ENCODE measurements around the gene PGD. TPM values are rescaled to one million over a fixed set of nuclear protein-coding genes. Genes with fewer than 3 reads are reported as not detected.
"Not testable (repeated sequence)": the region's sequence is repeated elsewhere in the genome, so short reads cannot be mapped to it uniquely, and the experiment has no call there.

The PGD gene
- polyA plus RNA-seq, 1 donor (not counting 4 experiments of a cell fraction or from before 2014, with no cell fraction given), result 104 TPM

DNA sequence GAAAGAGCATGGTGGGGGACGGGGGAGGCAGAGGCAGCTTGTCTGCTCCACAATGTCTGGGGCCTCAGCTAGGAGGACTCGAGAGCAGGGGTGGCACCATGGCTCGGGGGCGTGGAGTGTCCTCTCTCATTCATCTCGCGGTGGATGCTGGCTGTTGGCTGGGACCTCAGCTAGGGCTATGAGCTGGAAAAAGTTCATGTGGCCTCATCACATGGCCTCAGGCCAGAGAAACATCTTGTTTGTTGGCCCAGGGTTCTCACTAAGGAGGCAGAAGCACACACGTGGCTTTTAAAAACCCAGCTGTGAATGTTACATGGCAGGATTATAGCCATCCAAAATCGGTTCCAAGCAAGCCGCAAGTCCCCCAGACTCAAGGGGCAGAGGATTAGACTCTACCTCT is 25.2 kb downstream of the PGD start:
- FAIRE-seq, result no peak
- H3K9me3 ChIP-seq (ENCODE audit: control insufficient read depth, low read depth, low read length), result no peaks in the 10 kb centered on the region
- H3K4me3 ChIP-seq (ENCODE audit: control insufficient read depth in 2 of 3, extremely low read depth in 1 of 3, insufficient read depth in 2 of 3, low read depth in 1 of 3, low read length in 3 of 3), result no peak overlapping the region
- no peak for DNase-seq (ENCODE audit: low read depth, low spot score)
- no peaks in the 10 kb centered on the region for H3K27me3 ChIP-seq (ENCODE audit: control insufficient read depth, extremely low read depth, insufficient read depth, low read length)
- H3K4me2 ChIP-seq (ENCODE audit: control insufficient read depth, extremely low read depth, insufficient read depth, low read depth, low read length), result no peak overlapping the region
- no peaks in the 10 kb centered on the region for H3K9me1 ChIP-seq (ENCODE audit: control insufficient read depth, extremely low read depth, insufficient read depth, low read length)
- TF ChIP-seq CTCF (optimal IDR thresholded peaks at IDR 0.05 in 1 of 3, IDR thresholded peaks at IDR 0.05 in 1 of 3, conservative IDR thresholded peaks at IDR 0.05 in 1 of 3; ENCODE audit: extremely low read depth in 1 of 3, insufficient read depth in 2 of 3, low read length in 3 of 3), result no peak
- no peak for TF ChIP-seq EZH2 (IDR thresholded peaks at IDR 0.05; ENCODE audit: low read length)
- no peak overlapping the region for H3K9ac ChIP-seq (ENCODE audit: control insufficient read depth, extremely low read depth, insufficient read depth, low read length)
- no peak overlapping the region for H3K27ac ChIP-seq (ENCODE audit: control insufficient read depth, insufficient read depth, low read length)
- dilution Hi-C loops (cut with MboI; ENCODE audit: extremely low pct_ligation_motif_present, low sequenced_read_pairs), result no loop called here
- H3K79me2 ChIP-seq (ENCODE audit: control insufficient read depth, insufficient read depth, low read length), result no peaks in the 10 kb centered on the region
- H2AFZ ChIP-seq (ENCODE audit: control insufficient read depth, low read length), result no peak overlapping the region
- H3K36me3 ChIP-seq (ENCODE audit: control insufficient read depth in 2 of 2, extremely low read depth in 1 of 2, insufficient read depth in 2 of 2, low read length in 2 of 2), result peaks cover 12 to 15% of the 10 kb centered on the region in 2 experiments
- H4K20me1 ChIP-seq (ENCODE audit: control insufficient read depth, extremely low read depth, insufficient read depth, low read length), result no peaks in the 10 kb centered on the region
- no peaks in the 10 kb centered on the region for H3K4me1 ChIP-seq (ENCODE audit: control insufficient read depth, extremely low read depth, insufficient read depth, low read length)

- Histone ChIP-seq H3K27ac (ENCODE audit: control insufficient read depth, insufficient read depth, low read length) (no peak overlapping the region), H3K9ac (ENCODE audit: control insufficient read depth, extremely low read depth, insufficient read depth, low read length) (no peak overlapping the region), H3K79me2 (ENCODE audit: control insufficient read depth, insufficient read depth, low read length) (no peaks in the 10 kb centered on the region), H2AFZ (ENCODE audit: control insufficient read depth, low read length) (no peak overlapping the region), H3K9me1 (ENCODE audit: control insufficient read depth, extremely low read depth, insufficient read depth, low read length) (no peaks in the 10 kb centered on the region), H3K4me3 (ENCODE audit: control insufficient read depth in 2 of 3, extremely low read depth in 1 of 3, insufficient read depth in 2 of 3, low read depth in 1 of 3, low read length in 3 of 3) (no peak overlapping the region), H3K27me3 (ENCODE audit: control insufficient read depth, extremely low read depth, insufficient read depth, low read length) (no peaks in the 10 kb centered on the region), H3K4me2 (ENCODE audit: control insufficient read depth, extremely low read depth, insufficient read depth, low read depth, low read length) (no peak overlapping the region), H3K9me3 (ENCODE audit: control insufficient read depth, low read depth, low read length) (no peaks in the 10 kb centered on the region), H4K20me1 (ENCODE audit: control insufficient read depth, extremely low read depth, insufficient read depth, low read length) (no peaks in the 10 kb centered on the region), H3K36me3 (ENCODE audit: control insufficient read depth in 2 of 2, extremely low read depth in 1 of 2, insufficient read depth in 2 of 2, low read length in 2 of 2) (peaks cover 10% of the 10 kb centered on the region in 2 experiments), H3K4me1 (ENCODE audit: control insufficient read depth, extremely low read depth, insufficient read depth, low read length) (peaks cover under 1% of the 10 kb centered on the region)
- no peak for DNase-seq (ENCODE audit: low read depth, low spot score)
- dilution Hi-C loops (cut with MboI; ENCODE audit: extremely low pct_ligation_motif_present, low sequenced_read_pairs), result no loop called here
- no peak for FAIRE-seq
- TF ChIP-seq CTCF (optimal IDR thresholded peaks at IDR 0.05 in 1 of 3, IDR thresholded peaks at IDR 0.05 in 1 of 3, conservative IDR thresholded peaks at IDR 0.05 in 1 of 3; ENCODE audit: extremely low read depth in 1 of 3, insufficient read depth in 2 of 3, low read length in 3 of 3) (no peak), EZH2 (IDR thresholded peaks at IDR 0.05; ENCODE audit: low read length) (no peak)
Measured at GRCh38 chr1:10424651-10425050, 25.8 kb downstream of the PGD start.

DNA sequence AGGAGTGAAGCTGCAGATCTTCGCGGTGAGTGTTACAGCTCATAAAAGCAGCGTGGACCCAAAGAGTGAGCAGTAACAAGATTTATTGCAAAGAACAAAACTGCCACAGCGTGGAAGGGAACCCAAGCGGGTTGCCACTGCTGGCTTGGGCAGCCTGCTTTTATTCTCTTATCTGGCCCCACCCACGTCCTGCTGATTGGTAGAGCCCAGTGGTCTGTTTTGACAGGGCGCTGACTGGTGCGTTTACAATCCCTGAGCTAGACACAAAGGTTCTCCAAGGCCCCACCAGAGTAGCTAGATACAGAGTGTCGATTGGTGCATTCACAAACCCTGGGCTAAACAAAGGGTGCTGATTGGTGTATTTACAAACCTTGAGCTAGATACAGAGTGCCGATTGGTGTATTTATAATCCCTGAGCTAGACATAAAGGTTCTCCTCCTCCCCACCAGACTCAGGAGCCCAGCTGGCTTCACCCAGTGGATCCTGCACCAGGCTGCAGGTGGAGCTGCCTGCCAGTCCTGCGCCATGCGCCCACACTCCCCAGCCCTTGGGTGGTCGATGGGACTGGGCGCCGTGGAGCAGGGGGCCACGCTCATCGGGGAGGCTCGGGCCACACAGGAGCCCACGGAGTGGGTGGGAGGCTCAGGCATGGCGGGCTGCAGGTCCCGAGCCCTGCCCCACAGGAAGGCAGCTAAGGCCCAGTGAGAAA is 27.1 kb downstream of the PGD start:
- H3K9me3 ChIP-seq (ENCODE audit: control insufficient read depth, low read depth, low read length); H3K4me1 ChIP-seq (ENCODE audit: control insufficient read depth, extremely low read depth, insufficient read depth, low read length); FAIRE-seq; H3K27me3 ChIP-seq (ENCODE audit: control insufficient read depth, extremely low read depth, insufficient read depth, low read length); H4K20me1 ChIP-seq (ENCODE audit: control insufficient read depth, extremely low read depth, insufficient read depth, low read length); H3K4me2 ChIP-seq (ENCODE audit: control insufficient read depth, extremely low read depth, insufficient read depth, low read depth, low read length); H3K27ac ChIP-seq (ENCODE audit: control insufficient read depth, insufficient read depth, low read length); dilution Hi-C loops (cut with MboI; ENCODE audit: extremely low pct_ligation_motif_present, low sequenced_read_pairs); H3K9me1 ChIP-seq (ENCODE audit: control insufficient read depth, extremely low read depth, insufficient read depth, low read length); DNase-seq (ENCODE audit: low read depth, low spot score); H3K9ac ChIP-seq (ENCODE audit: control insufficient read depth, extremely low read depth, insufficient read depth, low read length); H3K4me3 ChIP-seq (ENCODE audit: control insufficient read depth in 2 of 3, extremely low read depth in 1 of 3, insufficient read depth in 2 of 3, low read depth in 1 of 3, low read length in 3 of 3); H3K36me3 ChIP-seq (ENCODE audit: control insufficient read depth in 2 of 2, extremely low read depth in 1 of 2, insufficient read depth in 2 of 2, low read length in 2 of 2); H3K79me2 ChIP-seq (ENCODE audit: control insufficient read depth, insufficient read depth, low read length); H2AFZ ChIP-seq (ENCODE audit: control insufficient read depth, low read length): not testable (repeated sequence)

GRCh38 chr1:10426535-10426848 is 27.6 kb downstream of the PGD start:
- H3K4me1 ChIP-seq (ENCODE audit: control insufficient read depth, extremely low read depth, insufficient read depth, low read length); H3K27me3 ChIP-seq (ENCODE audit: control insufficient read depth, extremely low read depth, insufficient read depth, low read length); H3K36me3 ChIP-seq (ENCODE audit: control insufficient read depth in 2 of 2, extremely low read depth in 1 of 2, insufficient read depth in 2 of 2, low read length in 2 of 2); H3K9ac ChIP-seq (ENCODE audit: control insufficient read depth, extremely low read depth, insufficient read depth, low read length); DNase-seq (ENCODE audit: low read depth, low spot score); H3K4me3 ChIP-seq (ENCODE audit: control insufficient read depth in 2 of 3, extremely low read depth in 1 of 3, insufficient read depth in 2 of 3, low read depth in 1 of 3, low read length in 3 of 3); H3K27ac ChIP-seq (ENCODE audit: control insufficient read depth, insufficient read depth, low read length); H2AFZ ChIP-seq (ENCODE audit: control insufficient read depth, low read length); H3K9me3 ChIP-seq (ENCODE audit: control insufficient read depth, low read depth, low read length); H3K9me1 ChIP-seq (ENCODE audit: control insufficient read depth, extremely low read depth, insufficient read depth, low read length); H3K79me2 ChIP-seq (ENCODE audit: control insufficient read depth, insufficient read depth, low read length); H4K20me1 ChIP-seq (ENCODE audit: control insufficient read depth, extremely low read depth, insufficient read depth, low read length); H3K4me2 ChIP-seq (ENCODE audit: control insufficient read depth, extremely low read depth, insufficient read depth, low read depth, low read length); FAIRE-seq; dilution Hi-C loops (cut with MboI; ENCODE audit: extremely low pct_ligation_motif_present, low sequenced_read_pairs): not testable (repeated sequence)
